GM18868 (cell line): ENCODE measurements around the gene SAMHD1.
"Not testable (repeated sequence)": the region's sequence is repeated elsewhere in the genome, so short reads cannot be mapped to it uniquely, and the experiment has no call there.

Source experiments
- ATAC-seq: cut with Tn5 transposase; IDR thresholded peaks from one replicate; pipeline ENCODE4 v1.9.1; 2021; ENCODE audit warnings: mild to moderate bottlenecking, moderate library complexity; ENCODE audit not compliant: unreplicated experiment

Gene SAMHD1

GRCh38 chr20:36951198-36951978, at the start of gene SAMHD1:
Gene SAMHD1 (minus strand): TSS chr20:36951708. CDS start chr20:36951643, 65 bp downstream.
- peak; percentile 95 for ATAC-seq

GRCh38 chr20:37000171-37000570, 48.7 kb upstream of the SAMHD1 start:
- ATAC-seq, result not testable (repeated sequence)

DNA sequence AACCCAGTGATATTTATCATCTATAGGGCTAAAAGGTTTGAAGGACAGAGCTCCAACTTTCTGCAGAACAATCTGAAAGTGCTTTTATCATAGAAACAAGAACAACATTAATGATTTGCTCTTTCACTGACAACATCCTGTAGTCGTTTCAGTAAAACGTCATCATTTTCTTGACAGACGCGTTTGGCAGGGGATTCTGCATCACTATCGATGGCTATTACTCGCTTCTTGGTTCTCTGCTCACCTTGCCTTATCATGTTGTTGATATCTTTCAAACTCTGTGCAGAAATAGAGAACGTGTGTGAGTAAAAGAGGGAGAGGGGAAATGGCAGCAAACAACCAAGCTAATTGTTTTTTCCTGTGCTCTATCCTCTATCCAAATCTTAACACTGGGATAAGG, 47.1 kb upstream of the SAMHD1 start:
- ATAC-seq, result no peak

DNA sequence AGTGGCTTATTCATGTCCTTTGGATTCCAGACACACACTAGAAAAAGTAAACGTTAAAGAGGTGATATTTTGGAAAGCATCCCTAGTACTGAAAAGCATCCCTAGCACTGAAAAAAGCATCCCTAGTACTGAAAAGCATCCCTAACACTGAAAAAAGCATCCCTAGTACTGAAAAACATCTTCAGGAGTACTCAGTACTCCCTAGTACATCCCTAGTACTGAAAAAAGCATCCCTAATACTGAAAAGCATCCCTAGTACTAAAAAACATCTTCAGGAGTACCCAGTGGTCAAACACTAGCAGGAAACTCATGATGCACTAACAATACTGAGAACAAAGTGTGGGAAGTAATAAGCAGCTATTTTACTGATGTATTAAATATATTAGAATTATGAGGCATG, 45.6 kb upstream of the SAMHD1 start:
- ATAC-seq, result no peak

GRCh38 chr20:36994221-36994620, 42.7 kb upstream of the SAMHD1 start:
- not testable (repeated sequence) for ATAC-seq

- ATAC-seq, result no peak
Observed at GRCh38 chr20:36992802-36993334, 41.4 kb upstream of the SAMHD1 start.

DNA sequence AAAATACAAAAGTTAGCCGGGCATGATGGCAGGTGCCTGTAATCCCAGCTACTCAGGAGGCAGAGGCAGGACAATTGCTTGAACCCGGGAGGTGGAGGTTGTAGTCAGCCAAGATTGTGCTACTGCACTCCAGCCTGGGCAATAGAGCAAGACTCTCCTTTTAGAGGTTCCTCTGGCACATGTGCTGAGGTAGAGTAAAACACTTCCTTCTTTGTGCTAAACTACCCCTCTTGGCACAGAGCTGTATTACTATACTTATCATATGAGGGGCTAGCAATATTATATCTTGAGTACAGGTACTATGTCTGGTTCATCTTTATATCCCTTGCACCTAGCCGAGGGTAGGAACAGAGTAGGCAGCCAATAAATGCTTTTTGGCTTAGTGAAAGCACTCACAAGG, 40.2 kb upstream of the SAMHD1 start:
- ATAC-seq, result no peak

- ATAC-seq, result no peak
Observed at GRCh38 chr20:36989797-36990196, 38.3 kb upstream of the SAMHD1 start.

GRCh38 chr20:36988494-36988966, 37.0 kb upstream of the SAMHD1 start:
- no peak for ATAC-seq

- ATAC-seq, result no peak
Observed at GRCh38 chr20:36984257-36984638, 32.7 kb upstream of the SAMHD1 start.

DNA sequence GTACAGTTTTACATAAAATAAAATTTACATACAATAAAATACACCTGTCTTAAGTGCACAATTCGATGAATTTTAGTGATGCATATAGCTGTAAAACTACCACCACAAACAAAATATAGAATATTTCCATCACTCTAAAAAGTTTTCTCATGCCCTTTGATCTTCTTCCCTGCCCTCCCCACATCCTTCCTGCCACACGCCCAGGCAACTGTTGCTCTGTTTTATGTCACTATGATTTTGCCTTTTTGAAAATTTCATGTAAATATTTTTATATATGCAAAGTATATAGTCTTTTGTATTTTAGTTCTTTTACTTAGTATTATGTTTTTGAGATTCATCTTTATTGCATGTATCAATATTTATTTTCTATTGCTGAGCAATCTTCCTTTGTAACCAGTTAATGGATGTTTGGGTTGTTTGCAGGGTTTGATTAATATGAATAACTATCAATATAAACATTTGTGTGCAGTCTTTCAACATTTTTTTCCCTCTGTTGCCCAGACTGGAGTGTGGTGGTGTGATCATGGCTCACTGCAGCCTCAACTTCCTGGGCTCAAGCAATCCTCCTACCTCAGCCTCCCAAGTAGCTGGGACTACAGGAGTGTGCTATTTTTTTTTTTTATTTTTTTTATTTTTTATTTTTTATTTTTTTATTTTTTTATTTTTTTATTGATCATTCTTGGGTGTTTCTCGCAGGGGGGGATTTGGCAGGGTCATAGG, 23.8 kb upstream of the SAMHD1 start:
- no peak for ATAC-seq

DNA sequence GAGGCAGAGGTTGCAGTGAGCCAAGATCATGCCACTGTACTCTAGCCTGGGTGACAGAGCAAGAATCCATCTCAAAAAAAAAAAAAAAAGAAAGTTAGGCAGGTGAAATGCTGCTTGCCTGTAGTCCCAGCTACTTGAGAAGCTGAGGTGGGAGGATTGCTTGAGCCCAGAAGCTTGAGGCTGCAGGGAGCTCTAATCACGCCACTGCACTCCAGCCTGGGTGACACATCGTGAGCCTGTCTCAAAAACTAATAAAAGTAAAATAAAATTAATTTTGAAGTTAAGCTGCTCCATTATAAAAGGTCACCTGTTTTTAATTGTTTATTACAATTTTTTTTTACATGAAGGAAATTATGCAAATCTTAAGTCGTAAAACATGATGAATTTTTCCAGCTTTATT, 23.2 kb upstream of the SAMHD1 start:
- no peak for ATAC-seq

GRCh38 chr20:36971103-36971502, 19.6 kb upstream of the SAMHD1 start:
- no peak for ATAC-seq

- ATAC-seq, result no peak
Observed at GRCh38 chr20:36969478-36970186, 18.1 kb upstream of the SAMHD1 start.

DNA sequence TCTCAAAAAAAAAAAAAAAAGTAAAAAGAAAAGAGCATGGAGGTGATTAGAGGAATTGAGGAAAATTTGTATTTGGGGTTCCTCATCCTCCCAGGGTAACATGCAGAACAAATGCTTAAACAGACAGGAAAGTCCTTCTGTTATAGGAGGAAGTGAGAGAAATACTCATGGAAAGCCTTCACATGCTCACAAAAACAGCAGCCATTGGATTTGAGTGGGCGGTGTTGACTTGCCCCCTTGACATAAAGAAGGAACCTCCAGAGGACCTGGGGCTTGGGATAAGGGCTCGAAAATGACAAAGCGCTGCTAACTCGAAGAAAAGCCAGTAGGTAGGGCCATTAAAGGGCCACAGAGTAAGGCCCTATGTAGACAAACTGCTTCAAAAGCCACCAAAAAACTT, 17.5 kb upstream of the SAMHD1 start:
- no peak for ATAC-seq

DNA sequence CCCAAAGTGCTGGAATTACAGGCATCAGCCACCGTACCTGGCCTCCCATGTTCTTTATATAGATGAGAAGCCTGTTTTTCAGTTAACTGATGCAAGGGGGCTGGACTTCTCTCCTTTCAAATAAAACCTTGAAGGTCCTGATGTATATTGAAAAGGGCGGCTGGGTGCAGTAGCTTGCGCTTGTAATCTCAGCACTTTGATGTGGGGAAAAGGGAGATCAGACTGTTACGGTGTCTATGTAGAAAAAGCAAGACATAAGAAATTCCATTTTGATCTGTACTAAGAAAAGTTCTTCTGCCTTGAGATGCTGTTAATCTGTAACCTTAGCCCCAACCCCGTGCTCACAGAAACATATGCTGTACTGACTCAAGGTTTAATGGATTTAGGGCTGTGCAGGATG, 16.1 kb upstream of the SAMHD1 start:
- ATAC-seq, result no peak

- not testable (repeated sequence) for ATAC-seq
Observed at GRCh38 chr20:36966965-36967364, 15.5 kb upstream of the SAMHD1 start.

GRCh38 chr20:36962354-36962941, 10.9 kb upstream of the SAMHD1 start:
- ATAC-seq, result not testable (repeated sequence)

GRCh38 chr20:36959242-36959641, 7.7 kb upstream of the SAMHD1 start:
- ATAC-seq, result no peak

- ATAC-seq, result no peak
Observed at GRCh38 chr20:36957875-36958667, 6.6 kb upstream of the SAMHD1 start.
